ENCODE data around the gene PIAS1. TPM values are rescaled to one million over a fixed set of nuclear protein-coding genes. Genes with fewer than 3 reads are reported as not detected.

PIAS1 gene
- total RNA-seq, 5 donors from 2014 or later (not counting 1 experiment from before 2014, with no cell fraction given): 63.7 to 96.5 (median 70.3) TPM

DNA sequence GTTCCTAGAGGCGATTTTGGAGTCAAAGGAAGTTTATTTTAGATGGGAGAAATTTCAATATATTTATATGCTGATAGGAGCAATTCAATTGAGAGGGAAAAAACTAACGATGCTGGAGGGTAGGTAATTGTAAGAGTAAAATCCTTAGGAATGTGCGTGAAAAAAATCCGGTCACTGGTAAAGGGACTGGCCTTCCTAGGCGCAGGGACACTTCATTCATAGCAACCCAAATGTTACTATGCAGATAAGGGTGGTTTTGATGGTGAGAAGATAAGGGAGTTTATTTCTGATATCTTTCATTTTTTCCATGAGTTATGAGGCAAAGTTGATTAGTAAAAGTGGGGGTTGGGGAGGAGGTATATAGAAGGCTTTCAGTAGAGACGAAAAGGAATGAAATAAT lies 1.1 kb upstream of the PIAS1 start:
- Mint-ChIP-seq H3K27ac (no peak overlapping the region), H3K27me3 (peaks cover 4 to 10% of the 10 kb centered on the region in 2 donors), H3K36me3 (no peaks in the 10 kb centered on the region), H3K4me1 (peaks cover 32 to 37% (median 33%) of the 10 kb centered on the region in 3 donors), H3K4me3 (peak overlapping the region in 1 of 3 donors; percentile 1), H3K9me3 (no peaks in the 10 kb centered on the region)
- no CpG with 5 or more reads among the region's 6 CpGs for WGBS (ENCODE audit: insufficient coverage)
- CTCF ChIA-PET: no interaction called here
- no peak for ATAC-seq (replicated peaks in 1 of 4)
- Histone ChIP-seq H3K27ac (ENCODE audit: low read length) (no peak overlapping the region), H3K27me3 (replicated peaks in 1 of 2; ENCODE audit: control insufficient read depth in 2 of 2, extremely low read depth in 1 of 2, insufficient read depth in 2 of 2, low read length in 1 of 2) (no peaks in the 10 kb centered on the region), H3K4me1 (ENCODE audit: control insufficient read depth in 1 of 2, extremely low read depth in 1 of 2, insufficient read depth in 2 of 2, low read length in 2 of 2) (peaks cover 5 to 18% of the 10 kb centered on the region in 2 experiments), H3K4me3 (ENCODE audit: control insufficient read depth in 1 of 2, extremely low read depth in 1 of 2, low read length in 1 of 2) (no peak overlapping the region), H3K36me3 (ENCODE audit: control insufficient read depth in 2 of 2, extremely low read depth in 1 of 2, insufficient read depth in 1 of 2, low read length in 1 of 2) (no peaks in the 10 kb centered on the region), H3K9me3 (no peaks in the 10 kb centered on the region)
- no peak for DNase-seq
- POLR2A ChIA-PET: no interaction called here

DNA sequence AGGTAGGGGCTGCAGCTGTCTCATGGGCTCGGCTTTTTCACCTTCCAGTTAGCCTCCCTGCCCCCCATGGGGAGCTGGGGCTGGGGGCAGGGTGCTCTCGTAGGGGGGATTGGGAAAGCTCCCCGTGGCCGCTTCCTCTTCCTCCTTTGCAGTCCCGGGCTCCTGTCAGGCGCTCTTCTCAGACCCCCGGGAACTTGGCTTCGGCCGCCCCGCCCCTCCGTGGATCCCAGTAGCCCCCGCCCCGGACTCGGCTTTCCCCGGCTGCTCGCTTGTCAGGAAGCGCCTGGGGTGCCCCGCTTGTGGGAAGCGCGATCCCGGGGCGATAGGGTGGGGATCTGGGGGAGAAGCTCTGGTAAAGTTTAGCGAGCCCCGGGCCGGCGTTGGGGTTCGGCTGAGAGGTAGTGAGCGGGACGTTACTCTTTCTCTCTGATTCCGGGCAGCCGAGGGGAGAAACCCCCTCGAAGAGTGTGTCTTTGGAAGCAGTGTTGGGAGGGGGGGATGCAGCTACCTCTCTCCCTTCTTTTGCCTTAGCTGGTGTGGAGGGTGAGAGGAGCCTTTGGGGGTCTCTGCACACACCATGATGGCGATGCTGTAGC lies 611 bp downstream of the PIAS1 start:
- no peaks in the 10 kb centered on the region for H3K9me3 ChIP-seq
- peak overlapping the region; percentile 70 for H3K27ac ChIP-seq (ENCODE audit: low read length)
- peak in 22 of 35 experiments; percentile 2 to 43 (median 11) for DNase-seq
- peak in 3 of 4 experiments; percentile 1 to 9 (median 5) for ATAC-seq (replicated peaks in 1 of 4)
- no peaks in the 10 kb centered on the region for H3K36me3 ChIP-seq (ENCODE audit: control insufficient read depth in 2 of 2, extremely low read depth in 1 of 2, insufficient read depth in 1 of 2, low read length in 1 of 2)
- CTCF ChIA-PET: interaction anchor here (0.5 to 1.6 kb wide), 4 partner anchors 11 to 177 kb away, joined by 3 to 6 read pairs (median 3); no protein-coding TSS in a partner anchor
- Mint-ChIP-seq H3K36me3 (no peaks in the 10 kb centered on the region), H3K9me3 (no peaks in the 10 kb centered on the region), H3K4me1 (peaks cover 47 to 51% (median 48%) of the 10 kb centered on the region in 3 donors), H3K27ac (peak overlapping the region; percentile 89 to 95), H3K4me3 (peak overlapping the region; percentile 91 to 96 (median 95)), H3K27me3 (peaks cover 0 to 4% of the 10 kb centered on the region in 2 donors)
- H3K4me3 ChIP-seq (ENCODE audit: control insufficient read depth in 1 of 2, extremely low read depth in 1 of 2, low read length in 1 of 2): peak overlapping the region; percentile 90 to 95
- 2% methylated on average over 16 of the region's 33 CpGs for WGBS (ENCODE audit: insufficient coverage)
- POLR2A ChIA-PET: interaction anchor here (0.5 to 1.5 kb wide), 5 partner anchors 9 to 60 kb away, joined by 3 to 5 read pairs (median 4); no protein-coding TSS in a partner anchor
- no peaks in the 10 kb centered on the region for H3K27me3 ChIP-seq (replicated peaks in 1 of 2; ENCODE audit: control insufficient read depth in 2 of 2, extremely low read depth in 1 of 2, insufficient read depth in 2 of 2, low read length in 1 of 2)
- peaks cover 14 to 19% of the 10 kb centered on the region in 2 experiments for H3K4me1 ChIP-seq (ENCODE audit: control insufficient read depth in 1 of 2, extremely low read depth in 1 of 2, insufficient read depth in 2 of 2, low read length in 2 of 2)

DNA sequence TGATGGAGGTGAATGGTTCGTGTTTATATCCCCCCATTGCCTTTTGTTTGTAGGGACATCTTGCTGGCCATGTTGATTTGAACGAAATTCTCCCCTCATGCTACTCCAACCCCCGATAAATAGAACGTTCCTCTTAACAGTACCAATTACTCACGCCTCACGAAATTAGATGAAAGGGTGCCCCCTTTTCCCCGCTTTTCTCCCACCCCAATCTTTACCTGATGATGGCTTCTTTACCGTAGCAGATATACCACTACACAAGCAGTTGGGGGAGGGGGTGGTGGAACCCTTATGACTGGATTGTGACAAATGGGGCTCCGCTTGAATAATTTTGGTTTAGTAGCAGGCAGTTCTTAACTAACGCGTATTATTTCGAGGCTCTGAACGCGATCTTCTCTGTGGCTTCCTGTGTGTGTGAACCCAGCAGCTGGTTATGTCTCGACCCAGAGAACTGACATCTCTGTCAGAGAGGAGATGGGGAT lies 1.1 kb downstream of the PIAS1 start:
- peak overlapping the region; percentile 89 to 95 for H3K27ac Mint-ChIP-seq

DNA sequence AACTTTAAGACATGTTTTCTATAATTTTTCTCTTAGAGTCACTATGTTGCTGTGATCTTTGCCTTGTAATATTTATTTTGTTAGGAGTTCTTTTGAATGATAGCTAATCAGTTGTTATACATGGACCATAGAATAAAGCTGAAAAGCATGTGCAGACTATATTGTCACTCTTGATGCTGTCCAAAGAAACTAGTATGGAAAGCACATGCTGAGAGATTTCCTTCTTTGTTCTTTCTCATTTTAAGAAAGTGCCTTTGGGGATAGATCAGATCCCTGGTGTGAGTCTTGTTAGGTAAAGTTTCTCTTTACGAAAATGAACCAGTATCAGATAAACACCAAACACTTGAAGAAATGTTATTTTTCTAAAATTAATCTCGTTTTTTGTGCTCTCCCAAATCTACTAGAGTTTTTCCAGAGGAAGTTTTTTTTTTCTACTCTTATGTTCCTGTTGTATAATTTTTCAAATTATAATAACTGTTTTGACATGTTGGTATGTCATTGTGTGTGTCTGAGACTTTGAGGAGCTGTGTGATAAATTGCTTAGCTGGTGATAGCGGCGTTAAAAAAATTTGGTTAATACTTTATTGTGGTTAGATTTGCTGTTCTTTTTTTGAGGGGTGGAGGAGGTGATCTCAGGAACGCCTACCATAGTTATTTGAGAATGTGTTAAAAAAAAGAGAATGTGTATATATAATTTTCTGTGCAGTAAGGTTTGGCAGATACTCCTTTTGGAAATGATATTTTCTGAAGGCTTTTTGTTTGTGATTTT lies 2.2 kb downstream of the PIAS1 start:
- ChIA-PET POLR2A (interaction anchor here in 1 of 2 donors (0.5 to 0.8 kb wide), 3 partner anchors 8 to 96 kb away, joined by 3 to 5 read pairs (median 3); no protein-coding TSS in a partner anchor), CTCF (interaction anchor here (1.0 to 1.6 kb wide), 2 partner anchors 75 to 98 kb away, joined by 3 read pairs; no protein-coding TSS in a partner anchor)

More for the DNA sequence above, 1.1 kb downstream of the PIAS1 start:
- Mint-ChIP-seq H3K4me3 (peak overlapping the region; percentile 91 to 96 (median 95)), H3K9me3 (no peaks in the 10 kb centered on the region), H3K36me3 (no peaks in the 10 kb centered on the region), H3K27me3 (peaks cover 0 to 4% of the 10 kb centered on the region in 2 donors), H3K4me1 (peaks cover 49 to 55% (median 53%) of the 10 kb centered on the region in 3 donors)
- Histone ChIP-seq H3K27me3 (replicated peaks in 1 of 2; ENCODE audit: control insufficient read depth in 2 of 2, extremely low read depth in 1 of 2, insufficient read depth in 2 of 2, low read length in 1 of 2) (no peaks in the 10 kb centered on the region), H3K27ac (ENCODE audit: low read length) (peak overlapping the region; percentile 70), H3K36me3 (ENCODE audit: control insufficient read depth in 2 of 2, extremely low read depth in 1 of 2, insufficient read depth in 1 of 2, low read length in 1 of 2) (no peaks in the 10 kb centered on the region), H3K4me1 (ENCODE audit: control insufficient read depth in 1 of 2, extremely low read depth in 1 of 2, insufficient read depth in 2 of 2, low read length in 2 of 2) (peaks cover 18 to 19% of the 10 kb centered on the region in 2 experiments), H3K9me3 (no peaks in the 10 kb centered on the region), H3K4me3 (ENCODE audit: control insufficient read depth in 1 of 2, extremely low read depth in 1 of 2, low read length in 1 of 2) (peak overlapping the region; percentile 90 to 95)
- ChIA-PET POLR2A (interaction anchor here in 1 of 2 donors (0.9 kb wide), 1 partner anchor 53 kb away, joined by 3 read pairs; no protein-coding TSS in a partner anchor), CTCF (interaction anchor here (1.0 to 1.6 kb wide), 2 partner anchors 76 to 99 kb away, joined by 3 read pairs; no protein-coding TSS in a partner anchor)
- ATAC-seq (replicated peaks in 1 of 4) (peak; percentile 34 to 56 (median 40)), DNase-seq (peak; percentile 13 to 75 (median 58))
- WGBS (ENCODE audit: insufficient coverage): 0% methylated on average over 5 of the region's 15 CpGs

DNA sequence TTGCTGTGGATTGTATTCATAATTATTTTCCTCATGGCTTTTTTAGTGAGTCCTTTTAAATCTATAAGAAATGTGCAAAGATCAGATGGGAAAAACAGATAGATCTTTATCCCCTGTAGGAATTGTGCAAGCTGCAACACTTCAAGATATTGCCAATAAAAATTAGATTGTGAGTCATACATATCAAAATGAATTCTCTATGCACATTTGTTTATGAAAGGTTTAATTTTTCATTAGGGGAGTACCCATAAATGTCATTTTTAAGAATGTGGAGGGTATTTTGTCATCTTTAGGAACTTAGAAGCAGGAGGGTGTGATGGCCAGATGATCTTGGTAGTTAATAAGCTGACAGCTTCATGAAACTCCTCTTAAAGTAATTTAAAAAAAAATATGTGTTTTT lies 2.9 kb downstream of the PIAS1 start:
- H3K4me3 Mint-ChIP-seq: peak overlapping the region; percentile 21 to 96 (median 95)
- DNase-seq (no peak), ATAC-seq (replicated peaks in 1 of 4) (no peak)
- no peak overlapping the region for H3K27ac Mint-ChIP-seq
- CTCF ChIA-PET: no interaction called here
- H3K36me3 Mint-ChIP-seq: peaks cover 6% of the 10 kb centered on the region
- POLR2A ChIA-PET: interaction anchor here in 1 of 2 donors (0.5 to 1.0 kb wide), 3 partner anchors 8 to 95 kb away, joined by 3 to 5 read pairs (median 3); no protein-coding TSS in a partner anchor
- H3K4me3 ChIP-seq (ENCODE audit: control insufficient read depth in 1 of 2, extremely low read depth in 1 of 2, low read length in 1 of 2): no peak overlapping the region
- no peak overlapping the region for H3K27ac ChIP-seq (ENCODE audit: low read length)
- peaks cover 24 to 26% of the 10 kb centered on the region in 2 experiments for H3K4me1 ChIP-seq (ENCODE audit: control insufficient read depth in 1 of 2, extremely low read depth in 1 of 2, insufficient read depth in 2 of 2, low read length in 2 of 2)
- no peaks in the 10 kb centered on the region for H3K27me3 Mint-ChIP-seq
- H3K9me3 ChIP-seq: no peaks in the 10 kb centered on the region
- H3K9me3 Mint-ChIP-seq: no peaks in the 10 kb centered on the region
- no peaks in the 10 kb centered on the region for H3K36me3 ChIP-seq (ENCODE audit: control insufficient read depth in 2 of 2, extremely low read depth in 1 of 2, insufficient read depth in 1 of 2, low read length in 1 of 2)
- H3K4me1 Mint-ChIP-seq: peaks cover 64 to 70% (median 69%) of the 10 kb centered on the region in 3 donors
- H3K27me3 ChIP-seq (replicated peaks in 1 of 2; ENCODE audit: control insufficient read depth in 2 of 2, extremely low read depth in 1 of 2, insufficient read depth in 2 of 2, low read length in 1 of 2): no peaks in the 10 kb centered on the region

More for the DNA sequence above, 2.2 kb downstream of the PIAS1 start:
- no peak overlapping the region for H3K4me3 ChIP-seq (ENCODE audit: control insufficient read depth in 1 of 2, extremely low read depth in 1 of 2, low read length in 1 of 2)
- 20% methylated on average over 2 of the region's 5 CpGs for WGBS (ENCODE audit: insufficient coverage)
- no peak for ATAC-seq (replicated peaks in 1 of 4)
- Mint-ChIP-seq H3K9me3 (no peaks in the 10 kb centered on the region), H3K27ac (peak overlapping the region; percentile 24 to 36), H3K4me3 (peak overlapping the region; percentile 91 to 96 (median 95)), H3K27me3 (peaks cover 0 to 4% of the 10 kb centered on the region in 2 donors), H3K36me3 (no peaks in the 10 kb centered on the region), H3K4me1 (peaks cover 56 to 63% (median 61%) of the 10 kb centered on the region in 3 donors)
- DNase-seq: no peak
- H3K27me3 ChIP-seq (replicated peaks in 1 of 2; ENCODE audit: control insufficient read depth in 2 of 2, extremely low read depth in 1 of 2, insufficient read depth in 2 of 2, low read length in 1 of 2): no peaks in the 10 kb centered on the region
- H3K9me3 ChIP-seq: no peaks in the 10 kb centered on the region
- H3K4me1 ChIP-seq (ENCODE audit: control insufficient read depth in 1 of 2, extremely low read depth in 1 of 2, insufficient read depth in 2 of 2, low read length in 2 of 2): peaks cover 24% of the 10 kb centered on the region in 2 experiments
- no peaks in the 10 kb centered on the region for H3K36me3 ChIP-seq (ENCODE audit: control insufficient read depth in 2 of 2, extremely low read depth in 1 of 2, insufficient read depth in 1 of 2, low read length in 1 of 2)
- H3K27ac ChIP-seq (ENCODE audit: low read length): no peak overlapping the region

DNA sequence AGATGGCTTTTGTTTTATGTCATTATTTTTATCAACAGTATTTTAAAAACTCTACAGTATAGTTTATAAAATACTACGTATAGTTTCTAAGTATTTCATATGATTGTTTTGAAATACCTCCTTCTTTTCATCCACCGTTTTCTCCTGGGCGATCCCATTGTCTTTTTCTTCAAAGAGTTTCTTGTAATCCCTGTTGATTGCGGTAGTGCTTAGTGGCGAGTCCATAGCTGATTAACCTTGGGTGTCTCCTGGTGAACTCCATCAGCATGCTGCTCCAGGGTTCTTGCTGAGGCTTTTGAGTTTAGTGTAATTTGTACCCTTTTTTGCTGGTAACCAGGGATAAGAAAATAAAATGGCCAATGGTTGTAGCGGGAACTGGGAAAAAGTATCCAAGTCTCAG lies 3.6 kb downstream of the PIAS1 start:
- DNase-seq (no peak), ATAC-seq (replicated peaks in 1 of 4) (no peak)
- ChIA-PET CTCF (no interaction called here), POLR2A (interaction anchor here in 1 of 2 donors (0.6 to 1.0 kb wide), 2 partner anchors 9 to 22 kb away, joined by 3 to 6 read pairs; no protein-coding TSS in a partner anchor)
- Mint-ChIP-seq H3K27me3 (no peaks in the 10 kb centered on the region), H3K4me1 (peaks cover 71 to 77% (median 76%) of the 10 kb centered on the region in 3 donors), H3K27ac (no peak overlapping the region), H3K36me3 (peaks cover 6% of the 10 kb centered on the region), H3K9me3 (no peaks in the 10 kb centered on the region), H3K4me3 (peak overlapping the region in 1 of 3 donors; percentile 95)
- no peaks in the 10 kb centered on the region for H3K9me3 ChIP-seq
- H3K36me3 ChIP-seq (ENCODE audit: control insufficient read depth in 2 of 2, extremely low read depth in 1 of 2, insufficient read depth in 1 of 2, low read length in 1 of 2): no peaks in the 10 kb centered on the region
- H3K27ac ChIP-seq (ENCODE audit: low read length): no peak overlapping the region
- H3K27me3 ChIP-seq (replicated peaks in 1 of 2; ENCODE audit: control insufficient read depth in 2 of 2, extremely low read depth in 1 of 2, insufficient read depth in 2 of 2, low read length in 1 of 2): no peaks in the 10 kb centered on the region
- 100% methylated on average over 3 of the region's 6 CpGs for WGBS (ENCODE audit: insufficient coverage)
- peaks cover 24 to 33% of the 10 kb centered on the region in 2 experiments for H3K4me1 ChIP-seq (ENCODE audit: control insufficient read depth in 1 of 2, extremely low read depth in 1 of 2, insufficient read depth in 2 of 2, low read length in 2 of 2)
- no peak overlapping the region for H3K4me3 ChIP-seq (ENCODE audit: control insufficient read depth in 1 of 2, extremely low read depth in 1 of 2, low read length in 1 of 2)
